ENCODE results near the gene USP11. TPM values are rescaled to one million over a fixed set of nuclear protein-coding genes. Genes with fewer than 3 reads are reported as not detected.

Gene USP11
- total RNA-seq, 1 experiment from 2014 or later = 41.3 TPM

GRCh38 chrX:47202877-47203276, 29.9 kb upstream of the USP11 start:
- no peak for DNase-seq (ENCODE audit: low read depth)

DNA sequence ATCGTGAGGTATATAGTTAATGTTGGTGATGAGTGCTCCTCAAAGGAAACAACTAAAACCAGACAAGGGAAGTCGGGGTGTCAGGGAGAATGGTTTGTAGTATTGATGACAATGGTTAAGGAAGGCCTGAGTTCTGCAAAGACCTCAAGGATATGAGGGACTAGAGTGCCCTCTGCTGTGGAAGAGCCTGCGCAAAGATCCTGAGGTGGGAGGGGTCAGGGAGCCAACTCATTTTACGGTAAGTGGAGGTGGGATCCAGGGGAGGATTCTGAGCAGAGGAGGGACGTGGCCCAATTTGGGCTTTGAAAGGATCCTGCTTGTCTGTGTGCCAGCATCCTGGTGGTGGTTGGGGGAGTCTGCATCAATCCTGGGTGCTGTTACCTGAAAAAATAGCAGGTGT, 27.8 kb upstream of the USP11 start:
- no peak for DNase-seq (ENCODE audit: low read depth)

- DNase-seq (ENCODE audit: low read depth) = no peak
These were observed 26.5 kb upstream of the USP11 start for GRCh38 chrX:47206316-47206715.

DNA sequence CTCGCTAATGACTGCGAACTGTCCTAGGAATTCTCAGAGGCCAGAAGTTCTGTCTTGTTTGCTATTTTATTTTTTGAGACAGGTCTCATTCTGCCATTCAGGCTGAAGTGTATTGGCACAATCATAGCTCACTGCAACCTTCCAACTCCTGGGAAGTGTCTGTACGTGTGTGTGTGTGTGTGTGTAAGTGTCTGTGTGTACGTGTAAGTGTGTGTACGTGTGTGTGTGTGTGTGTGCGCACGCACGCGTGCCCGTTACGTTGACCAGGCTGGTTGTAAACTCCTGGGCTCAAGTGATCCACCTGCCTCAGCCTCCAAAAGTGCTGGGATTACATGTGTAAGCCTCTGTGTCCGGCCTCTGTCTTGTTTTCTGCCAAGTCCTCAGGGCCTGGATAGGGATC, 24.7 kb upstream of the USP11 start:
- DNase-seq (ENCODE audit: low read depth) = no peak

- no peak for DNase-seq (ENCODE audit: low read depth)
These were observed 23.1 kb upstream of the USP11 start for GRCh38 chrX:47209508-47210238.

DNA sequence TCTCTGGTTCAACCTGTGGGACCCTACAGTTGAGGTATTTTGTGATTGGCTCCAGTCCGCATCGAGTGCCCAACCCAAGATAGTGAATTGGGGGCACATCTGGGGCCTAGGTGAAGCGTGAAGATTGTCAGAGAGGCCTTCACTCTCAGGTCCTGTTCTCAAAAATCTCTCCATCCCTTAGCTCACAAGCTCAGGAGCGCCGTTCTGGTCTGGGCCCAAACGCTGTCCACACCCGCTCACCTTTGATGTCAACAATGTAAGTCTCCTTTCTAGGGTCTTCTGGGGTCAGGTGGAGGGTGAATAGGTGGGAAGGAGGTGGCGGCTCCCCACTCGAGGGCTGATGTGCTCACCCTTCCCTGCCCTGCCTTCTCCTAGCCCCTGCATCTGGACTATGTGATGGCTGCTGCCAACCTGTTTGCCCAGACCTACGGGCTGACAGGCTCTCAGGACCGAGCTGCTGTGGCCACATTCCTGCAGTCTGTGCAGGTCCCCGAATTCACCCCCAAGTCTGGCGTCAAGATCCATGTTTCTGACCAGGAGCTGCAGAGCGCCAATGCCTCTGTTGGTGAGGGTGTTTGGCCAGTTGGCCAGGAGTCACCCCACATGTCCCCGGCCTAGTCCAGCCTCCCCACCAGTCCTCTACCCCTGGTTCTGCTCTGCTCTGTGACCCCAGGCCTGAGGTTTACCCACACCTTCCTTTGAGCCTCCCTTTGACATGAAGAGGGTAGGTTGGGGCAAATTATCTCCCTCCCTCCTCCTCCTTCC, 22.0 kb upstream of the USP11 start:
- no peak for DNase-seq (ENCODE audit: low read depth)

- DNase-seq (ENCODE audit: low read depth) = no peak
These were observed 20.2 kb upstream of the USP11 start for GRCh38 chrX:47212381-47213293.

GRCh38 chrX:47214435-47215077, 18.3 kb upstream of the USP11 start:
- no peak for DNase-seq (ENCODE audit: low read depth)

DNA sequence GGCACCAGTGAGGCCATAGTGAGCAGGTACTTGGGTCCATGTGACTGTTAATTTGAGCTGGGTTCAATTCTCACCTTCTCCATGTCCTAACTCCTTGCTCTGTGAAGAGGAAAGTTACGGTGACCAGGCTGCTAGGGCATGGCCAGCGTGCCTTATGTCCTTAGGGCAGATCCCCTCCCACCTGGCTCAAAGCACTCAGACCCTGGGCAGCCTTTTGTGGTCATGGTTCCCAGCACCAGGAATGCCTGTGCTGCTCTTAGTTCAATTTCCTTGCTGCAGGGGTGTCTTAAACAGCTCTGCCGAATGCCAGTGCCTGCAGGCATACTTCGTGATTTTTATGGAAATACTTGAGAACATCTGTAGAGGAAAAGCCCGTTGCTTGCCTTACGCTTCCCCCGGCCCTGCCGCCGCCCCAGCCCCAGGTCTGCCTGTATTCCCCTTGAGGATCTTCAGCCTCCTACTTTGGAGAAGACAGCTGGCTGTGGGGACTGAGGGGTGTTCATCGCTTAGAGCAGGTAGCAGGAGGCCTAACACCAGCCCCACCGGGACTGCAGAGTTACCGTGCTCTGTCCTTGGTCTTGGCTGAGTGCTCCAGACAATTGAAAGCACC, 17.4 kb upstream of the USP11 start:
- no peak for DNase-seq (ENCODE audit: low read depth)

- no peak for DNase-seq (ENCODE audit: low read depth)
These were observed 16.4 kb upstream of the USP11 start for GRCh38 chrX:47216393-47216925.

- peak; percentile 65 for DNase-seq (ENCODE audit: low read depth)
These were observed 15.5 kb upstream of the USP11 start for GRCh38 chrX:47217121-47217851.

DNA sequence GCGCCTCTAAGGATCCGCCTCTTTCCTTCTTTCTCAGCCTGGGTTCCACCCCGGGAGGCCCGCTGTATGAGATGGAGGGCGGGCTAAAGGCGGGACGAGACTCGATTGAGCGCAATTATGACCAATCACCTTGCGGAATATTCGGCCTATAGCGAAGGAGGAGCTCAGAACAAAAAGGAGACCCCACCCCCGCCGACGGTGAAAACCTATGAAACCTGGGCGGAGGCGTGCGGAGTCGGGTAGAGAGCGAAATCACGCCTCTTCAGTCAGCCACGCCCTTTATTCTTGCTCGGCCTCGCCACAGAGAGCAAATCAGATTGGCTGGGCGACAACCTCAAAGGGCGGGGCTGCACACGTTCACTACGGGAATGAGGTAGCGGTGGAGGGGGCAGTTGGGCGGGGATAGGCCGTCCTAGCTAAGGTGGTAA, 14.9 kb upstream of the USP11 start:
- peak; percentile 95 for DNase-seq (ENCODE audit: low read depth)

GRCh38 chrX:47218280-47218919, 14.4 kb upstream of the USP11 start, which contains the start of gene CDK16:
TSS of gene CDK16 (plus strand) at chrX:47218681. CDS start at chrX:47223558, 4,877 bp downstream.
- DNase-seq (ENCODE audit: low read depth) = peak; percentile 81

DNA sequence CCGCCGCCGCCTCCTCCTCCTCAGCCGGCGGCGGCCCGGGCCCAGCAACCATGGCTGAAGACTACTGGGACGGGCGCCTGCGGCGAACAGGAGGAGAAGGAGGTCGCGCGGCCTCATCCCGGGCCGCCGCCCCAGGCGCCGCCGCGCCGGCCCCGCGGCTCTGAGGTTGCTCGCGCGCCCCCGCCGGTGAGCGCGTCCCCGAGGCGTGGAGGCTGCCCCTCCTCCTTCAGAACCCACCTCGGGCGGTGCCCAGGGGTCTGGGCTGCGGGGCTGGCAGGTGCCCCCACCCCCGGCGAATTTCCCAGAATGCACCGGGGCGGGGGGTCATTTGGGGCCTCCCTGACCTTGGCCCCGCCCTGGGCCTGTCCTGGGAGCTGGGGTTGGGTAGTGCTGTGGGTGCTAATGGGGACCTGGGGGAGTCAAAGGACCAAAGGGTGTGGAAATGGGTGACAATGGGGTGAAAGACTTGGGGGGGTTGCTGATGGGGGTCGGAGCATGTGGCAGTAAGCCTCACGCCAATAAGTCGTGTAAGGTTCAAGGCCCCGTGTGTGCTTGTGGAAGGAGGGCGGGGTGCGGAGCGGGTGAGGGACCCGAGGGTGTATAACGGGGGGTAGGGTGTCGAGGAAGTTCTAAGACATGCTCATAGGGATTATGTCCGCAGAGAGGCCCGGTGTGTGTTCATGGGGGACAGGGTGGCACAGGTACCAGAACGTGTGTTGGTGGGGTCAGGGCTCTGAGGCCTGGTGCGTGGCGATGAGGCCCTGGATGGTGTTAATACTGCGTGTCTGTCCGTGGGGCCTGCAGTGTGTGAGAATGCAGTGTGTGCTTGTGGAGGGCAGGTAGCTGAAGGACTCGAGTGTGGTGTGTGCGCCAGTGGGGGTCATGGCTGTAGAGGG, 13.6 kb upstream of the USP11 start:
- DNase-seq (ENCODE audit: low read depth) = peak; percentile 10

GRCh38 chrX:47221756-47222155, 11.1 kb upstream of the USP11 start:
- no peak for DNase-seq (ENCODE audit: low read depth)

- no peak for DNase-seq (ENCODE audit: low read depth)
These were observed 10.0 kb upstream of the USP11 start for GRCh38 chrX:47222751-47223350.

DNA sequence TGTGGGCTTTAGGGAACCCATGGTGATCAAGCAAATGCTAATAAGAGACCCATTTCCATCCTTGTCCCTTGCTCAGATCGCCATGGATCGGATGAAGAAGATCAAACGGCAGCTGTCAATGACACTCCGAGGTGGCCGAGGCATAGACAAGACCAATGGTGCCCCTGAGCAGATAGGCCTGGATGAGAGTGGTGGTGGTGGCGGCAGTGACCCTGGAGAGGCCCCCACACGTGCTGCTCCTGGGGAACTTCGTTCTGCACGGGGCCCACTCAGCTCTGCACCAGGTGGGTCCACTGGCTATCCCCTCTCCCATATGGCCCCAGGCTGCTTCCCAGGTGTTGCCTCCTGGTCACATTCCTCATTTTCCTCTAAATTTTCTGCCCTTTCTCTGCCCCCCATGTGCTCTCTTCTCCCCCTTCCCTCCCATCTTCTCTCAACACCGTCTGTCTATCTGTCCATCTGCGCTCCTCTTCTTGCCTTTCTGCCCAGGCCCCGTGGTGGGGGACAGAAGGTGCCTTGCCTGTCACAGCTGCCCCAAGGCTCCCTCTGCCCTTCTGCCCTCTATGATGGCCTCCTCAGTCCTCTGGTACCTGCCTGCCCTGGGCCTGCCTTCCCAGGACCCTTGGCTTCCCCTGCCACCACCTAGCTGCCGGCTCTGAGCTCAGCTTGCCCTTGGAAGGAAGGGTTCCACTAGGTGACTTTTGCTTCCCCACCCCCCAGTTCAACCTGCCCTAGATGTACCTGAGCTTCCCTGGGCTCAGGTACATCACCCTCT, 9.1 kb upstream of the USP11 start:
- DNase-seq (ENCODE audit: low read depth) = no peak

All from Daoy (cell line).